HG03457 (cell line): Measurements from ENCODE around the gene VEPH1.

Source experiments
- ATAC-seq: cut with Tn5 transposase; IDR thresholded peaks from one replicate; pipeline ENCODE4 v1.9.1; 2021; ENCODE audit warnings: moderate number of reproducible peaks; ENCODE audit not compliant: unreplicated experiment

The VEPH1 gene

DNA sequence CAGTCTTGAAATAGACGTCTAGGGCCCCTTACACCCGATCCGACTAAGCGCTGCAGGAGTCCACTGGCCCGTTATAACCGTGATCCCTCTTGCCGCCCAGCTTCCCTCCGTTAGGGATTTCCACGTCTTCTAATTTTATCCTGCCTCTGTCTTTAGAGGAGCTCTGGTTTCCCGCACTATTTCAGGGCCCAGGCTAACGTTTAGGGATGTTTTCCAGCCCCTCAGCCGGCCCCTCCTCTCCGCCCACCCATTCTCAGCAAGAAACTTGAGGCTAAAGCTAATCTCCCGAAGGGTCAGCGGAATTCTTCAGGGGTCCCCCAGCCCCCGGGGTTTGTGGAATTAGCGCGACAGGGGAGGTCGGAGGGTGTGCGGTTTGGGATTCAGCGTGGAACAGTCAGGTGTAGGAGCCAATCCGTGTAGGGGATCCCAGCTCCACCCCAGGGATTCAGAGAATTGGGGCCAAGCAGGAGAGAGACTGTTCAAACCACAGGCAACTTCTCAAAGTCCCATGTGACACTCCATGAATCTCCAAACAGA, 65.0 kb downstream of the VEPH1 start:
- no peak for ATAC-seq

DNA sequence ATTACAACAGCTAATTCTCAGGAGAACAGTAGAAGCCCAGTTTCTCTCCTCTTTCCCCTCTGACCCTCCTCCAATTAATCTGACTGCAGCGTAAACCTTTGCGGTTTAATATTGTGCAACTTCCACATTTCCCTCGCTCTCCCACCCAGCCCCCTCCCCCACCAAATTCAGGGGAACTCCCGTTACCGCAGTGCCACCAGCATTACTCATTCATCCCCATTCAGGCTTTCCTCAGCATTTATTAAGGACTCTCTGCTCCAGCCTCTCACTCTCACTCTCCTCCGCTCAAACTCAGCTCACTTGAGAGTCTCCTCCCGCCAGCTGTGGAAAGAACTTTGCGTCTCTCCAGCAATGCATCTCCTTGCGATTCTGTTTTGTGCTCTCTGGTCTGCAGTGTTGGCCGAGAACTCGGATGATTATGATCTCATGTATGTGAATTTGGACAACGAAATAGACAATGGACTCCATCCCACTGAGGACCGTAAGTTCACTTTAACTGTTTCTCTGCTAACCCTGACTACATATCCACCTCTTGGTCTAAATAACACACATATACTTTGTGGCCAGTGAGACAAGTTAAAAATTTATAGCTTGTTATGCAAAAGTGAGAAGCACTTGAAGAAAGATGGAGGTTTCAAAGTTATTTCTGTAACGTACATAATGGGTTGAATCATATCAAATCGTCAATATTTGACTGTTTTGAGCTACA, 66.5 kb downstream of the VEPH1 start, which contains the start of gene PTX3:
Gene PTX3 (plus strand): TSS at position 268 of the 709 bp plus-strand sequence. CDS start 84 bp downstream, at position 352.
- no peak for ATAC-seq

DNA sequence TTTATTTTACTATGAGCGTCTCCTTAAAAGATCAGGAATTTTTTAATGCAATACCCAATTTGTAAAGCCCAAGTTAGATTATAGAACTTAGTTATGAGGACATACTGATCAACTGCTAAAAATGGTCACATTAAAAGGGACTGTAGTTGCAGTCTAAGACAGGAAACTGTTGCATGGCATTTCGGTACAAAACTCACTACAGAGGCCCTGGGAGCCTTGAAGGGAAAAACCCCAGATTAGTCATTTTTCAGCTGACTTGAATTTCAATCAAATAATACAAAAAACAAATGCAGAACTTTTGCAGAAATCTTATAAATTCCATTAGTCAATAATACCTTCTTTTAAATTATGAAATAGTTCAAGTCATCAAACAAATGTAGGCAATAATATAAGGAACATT, 73.5 kb downstream of the VEPH1 start:
- ATAC-seq: no peak

DNA sequence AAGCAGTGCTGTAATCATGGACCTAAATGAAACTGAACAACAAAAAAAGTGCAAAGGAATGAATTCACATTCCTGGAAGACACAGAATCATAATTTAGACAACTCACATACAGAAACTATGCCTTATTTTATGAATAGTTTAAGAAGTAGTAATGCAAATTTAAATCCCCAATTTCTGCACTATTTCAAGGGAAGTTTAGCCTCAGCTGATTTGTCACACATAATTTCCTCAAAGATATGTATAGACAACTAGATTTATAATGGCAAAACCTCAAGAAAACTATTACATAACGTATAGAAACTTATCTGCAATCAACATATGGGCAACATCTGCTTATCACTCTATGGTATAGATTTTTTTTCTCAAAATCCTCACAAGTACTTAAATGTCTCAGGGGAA, 74.4 kb downstream of the VEPH1 start:
- no peak for ATAC-seq

DNA sequence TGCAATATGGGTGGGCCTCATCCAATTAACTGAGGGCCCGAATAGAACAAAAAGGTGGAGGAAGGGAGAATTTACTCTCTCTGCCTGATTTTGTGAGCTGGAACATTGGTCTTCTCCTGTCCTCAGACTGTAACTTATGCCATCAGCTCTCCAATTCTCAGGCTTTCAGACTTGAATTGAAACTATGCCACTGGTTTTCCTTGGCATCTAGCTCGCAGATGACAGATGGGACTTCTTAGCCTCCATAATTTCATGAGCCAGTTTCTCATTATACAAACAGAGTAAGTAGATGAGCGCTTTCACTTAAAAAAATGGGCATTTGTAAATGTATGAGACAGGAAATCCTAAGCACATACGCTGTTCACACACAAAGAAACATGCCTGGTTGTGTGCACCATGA, 75.3 kb downstream of the VEPH1 start:
- ATAC-seq: no peak

DNA sequence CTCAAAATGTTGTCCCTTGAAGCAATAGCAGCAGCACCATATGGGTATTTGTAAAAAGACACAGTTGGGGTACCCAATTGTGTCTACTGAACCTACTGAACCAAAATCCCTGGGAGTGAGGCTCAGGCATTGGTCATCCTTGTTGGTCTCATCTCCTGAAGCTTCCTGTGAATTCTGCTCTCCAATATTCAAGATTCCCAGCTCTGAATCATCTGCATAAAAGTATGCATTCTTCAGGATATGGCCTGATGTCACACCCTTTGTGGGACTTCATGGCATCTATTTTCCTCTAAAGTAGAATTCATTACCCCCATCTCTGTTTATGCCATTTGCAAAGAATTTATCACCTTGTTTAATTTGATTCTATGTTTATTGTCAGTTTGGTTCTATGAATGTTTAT, 79.9 kb downstream of the VEPH1 start:
- no peak for ATAC-seq

DNA sequence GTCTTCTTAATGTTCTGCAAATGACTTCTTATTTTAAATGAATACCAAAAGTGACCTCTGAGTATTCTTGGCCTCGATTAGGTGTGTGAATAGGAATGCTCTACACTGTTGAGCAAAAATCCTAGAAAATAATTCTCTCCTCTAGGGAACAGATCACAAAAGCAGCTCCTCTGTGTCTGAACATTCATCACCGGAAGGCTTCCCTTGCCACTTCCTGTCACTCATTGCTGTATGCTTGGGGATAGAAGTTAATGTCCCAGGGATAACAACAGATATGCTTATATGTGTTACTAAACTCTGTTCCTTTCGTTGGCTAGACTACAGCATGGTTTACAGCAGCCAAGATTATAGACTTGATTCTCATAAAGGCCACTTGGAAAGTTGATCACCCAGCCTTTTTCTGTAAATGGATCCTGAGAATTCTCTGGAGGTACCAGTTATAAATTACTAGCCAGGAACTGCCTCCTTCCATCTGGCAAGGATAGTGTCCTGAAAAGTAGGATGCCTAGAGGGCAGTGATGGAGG, 82.5 kb downstream of the VEPH1 start:
- ATAC-seq: no peak

DNA sequence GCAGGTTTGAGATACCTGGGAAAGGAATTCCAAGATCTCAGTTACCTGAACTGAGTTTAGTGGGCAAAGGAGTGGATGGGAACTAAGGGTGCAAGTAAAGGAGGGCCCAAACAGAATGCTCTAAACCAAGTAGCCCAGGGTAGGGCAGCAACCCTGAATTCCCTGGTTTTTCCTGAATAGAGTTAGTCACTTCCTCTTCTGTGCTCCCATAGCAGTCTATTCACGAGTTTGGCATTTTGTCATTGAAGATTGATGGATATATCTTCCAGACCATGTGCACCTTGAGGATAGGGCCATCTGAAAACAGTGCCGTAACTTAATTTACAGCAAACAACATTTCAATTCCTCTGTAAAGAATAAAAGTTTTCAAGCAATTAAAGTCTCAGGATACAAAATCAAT, 85.1 kb downstream of the VEPH1 start:
- ATAC-seq: no peak

DNA sequence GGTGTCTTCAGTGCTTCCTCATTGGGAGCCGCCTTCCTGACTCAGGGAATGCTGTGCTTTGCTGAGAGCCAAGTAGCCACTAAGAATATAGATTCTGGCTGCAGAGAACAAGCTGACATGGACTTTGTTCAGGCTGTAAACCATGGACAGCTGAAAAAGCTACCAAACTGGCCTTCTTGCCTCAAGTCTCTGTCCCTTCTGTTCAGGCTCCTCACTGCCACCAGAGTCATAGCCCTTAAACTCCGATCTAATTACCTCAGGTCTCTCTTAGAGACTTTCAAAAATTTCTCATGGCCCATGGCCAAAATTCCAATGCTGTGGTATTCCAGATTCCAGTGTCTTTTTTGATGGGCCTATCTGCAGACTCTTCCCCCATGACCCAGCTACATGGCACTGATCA, 86.0 kb downstream of the VEPH1 start:
- no peak for ATAC-seq

DNA sequence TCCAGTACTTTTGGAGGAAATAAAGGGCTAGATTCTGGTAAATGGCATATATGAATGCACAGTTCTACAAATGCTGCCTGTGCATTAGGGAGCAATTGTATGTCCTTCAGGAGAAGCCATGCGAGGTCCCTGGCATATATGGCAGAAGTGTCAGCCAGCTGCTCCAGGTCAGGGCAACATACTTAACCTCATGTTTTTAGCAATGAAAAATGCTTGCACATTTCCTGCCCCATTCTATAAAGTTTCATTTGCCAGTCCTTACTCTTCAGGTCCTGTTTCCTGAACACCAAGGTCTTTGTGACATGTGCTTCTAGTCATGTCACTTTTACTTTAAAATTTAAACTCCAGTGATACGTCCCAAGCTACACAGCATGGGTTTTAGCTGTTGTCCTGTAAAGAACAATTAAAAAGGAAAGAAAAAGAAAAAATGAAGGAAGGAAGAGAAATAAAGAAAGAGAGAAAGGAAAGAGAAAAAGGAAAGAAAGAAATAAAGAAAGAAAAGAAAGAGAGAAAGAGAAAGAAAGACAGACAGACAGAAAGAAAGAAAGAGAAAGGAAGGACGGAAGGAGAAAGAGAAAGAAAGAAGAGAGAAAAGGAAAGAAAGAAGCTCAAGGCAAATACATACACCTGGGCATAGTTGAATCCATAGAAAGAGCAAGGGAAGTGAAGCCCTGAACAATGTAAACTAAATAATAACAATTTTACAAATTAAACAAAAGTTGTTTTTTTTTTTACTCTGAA, 86.7 kb downstream of the VEPH1 start:
- no peak for ATAC-seq

DNA sequence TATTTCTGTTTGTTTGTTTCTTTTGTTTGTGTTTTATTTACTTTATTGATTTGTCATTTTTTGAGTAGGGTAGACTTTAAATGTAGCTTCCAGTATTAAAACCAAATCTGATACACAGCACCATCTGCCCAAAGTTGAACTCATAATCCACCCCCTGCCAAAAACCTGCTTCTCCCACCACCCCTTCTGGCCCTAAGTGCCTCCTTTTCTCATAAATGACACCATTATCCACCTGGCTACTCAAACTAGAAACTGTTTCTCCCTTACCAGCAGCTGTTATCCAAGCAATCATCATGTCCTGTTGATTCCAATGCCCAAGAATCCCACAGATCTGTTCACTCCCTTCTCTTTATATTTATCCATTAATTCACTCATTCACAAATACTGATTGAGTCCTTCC, 88.4 kb downstream of the VEPH1 start:
- ATAC-seq: no peak

DNA sequence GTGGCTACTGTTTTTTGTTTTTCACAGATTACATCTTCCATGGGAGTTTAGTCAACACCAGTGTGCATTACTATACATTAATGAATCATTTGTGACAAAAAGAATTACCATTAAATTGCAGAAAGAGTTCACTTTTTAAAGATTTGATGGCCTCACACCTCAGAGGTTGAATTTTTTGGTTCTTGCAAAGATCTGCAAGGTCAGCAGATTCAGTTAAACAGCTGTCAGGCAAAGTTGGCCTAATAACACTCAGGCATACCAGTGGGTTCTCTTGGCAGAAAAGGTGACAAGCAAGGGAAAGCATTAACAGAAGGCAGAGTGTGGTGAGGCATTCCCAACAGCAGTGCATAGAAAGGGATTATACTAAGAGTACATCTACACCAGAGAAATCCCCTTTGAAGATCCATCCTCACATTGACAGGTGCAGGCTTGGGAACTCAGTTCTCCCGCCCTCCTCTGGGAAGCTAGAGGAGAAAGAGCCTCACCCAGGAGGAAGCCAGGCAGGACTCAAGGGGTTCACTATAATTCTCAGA, 90.8 kb downstream of the VEPH1 start:
- ATAC-seq: no peak

DNA sequence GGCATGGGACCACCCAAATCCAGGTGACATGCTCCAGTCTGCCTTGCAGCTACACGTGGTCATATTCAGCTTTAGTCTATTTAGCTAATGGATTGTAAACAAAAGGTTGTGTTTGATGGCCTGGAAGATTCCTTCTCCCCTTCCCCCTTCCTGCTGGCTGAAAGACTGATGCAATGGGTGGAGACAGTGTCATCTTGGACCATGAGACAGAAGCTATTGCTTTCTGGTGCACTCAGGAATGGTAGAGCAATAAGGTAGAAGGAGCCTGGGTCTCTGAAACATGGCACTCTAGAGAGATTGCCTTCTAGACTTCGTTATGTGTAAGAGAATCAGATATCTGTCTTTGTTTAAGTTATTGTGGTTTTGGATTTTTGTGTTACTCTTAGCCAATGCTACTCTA, 92.3 kb downstream of the VEPH1 start:
- no peak for ATAC-seq

DNA sequence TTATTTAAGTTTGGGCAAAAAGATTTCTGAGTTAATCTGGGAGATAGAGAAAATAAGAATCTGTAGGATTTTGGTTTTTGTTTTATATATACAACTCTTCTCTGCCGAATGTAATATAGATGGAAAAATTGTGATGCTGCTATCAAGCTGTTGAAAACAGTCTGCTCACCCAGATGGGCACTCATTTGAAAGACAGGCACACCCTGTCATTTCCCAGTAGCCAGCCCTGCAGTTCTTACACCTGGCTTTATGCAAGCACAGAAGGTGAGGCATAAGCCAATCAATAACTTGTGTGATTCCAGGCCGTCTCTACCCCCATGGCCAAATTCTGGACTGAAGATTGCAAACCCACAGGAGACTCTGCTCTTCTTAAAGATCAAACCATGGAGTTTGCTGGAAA, 93.7 kb downstream of the VEPH1 start:
- no peak for ATAC-seq

DNA sequence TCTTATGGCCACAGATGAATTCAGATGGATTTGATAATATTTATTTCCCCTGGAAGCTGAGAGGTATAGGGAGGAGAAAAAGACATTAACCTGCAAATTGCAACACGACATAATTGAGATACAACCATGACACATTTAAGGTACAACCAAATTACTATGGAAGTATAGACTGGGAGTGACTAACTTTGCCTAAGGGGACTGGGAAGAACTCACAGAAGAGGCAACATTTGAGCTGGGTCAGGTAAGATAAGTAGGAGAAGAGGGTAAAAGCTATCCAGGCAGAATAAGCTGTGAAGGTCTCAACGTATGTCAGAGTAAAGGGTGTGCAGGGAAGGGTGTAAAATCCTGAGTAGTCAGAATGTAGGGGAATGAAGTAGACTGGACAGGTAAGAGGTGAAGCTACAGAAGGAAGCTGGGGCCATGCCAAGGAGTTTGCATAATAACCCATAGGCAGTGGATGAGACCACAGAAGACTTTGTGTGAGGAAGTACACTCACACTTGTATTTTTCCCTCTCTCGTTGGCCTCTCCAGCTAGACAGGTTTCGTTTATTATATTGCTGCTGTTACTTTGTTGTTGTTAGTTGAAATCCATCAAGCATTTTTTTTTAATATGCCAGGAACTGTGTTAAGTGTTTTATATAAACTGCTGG, 94.6 kb downstream of the VEPH1 start:
- no peak for ATAC-seq

DNA sequence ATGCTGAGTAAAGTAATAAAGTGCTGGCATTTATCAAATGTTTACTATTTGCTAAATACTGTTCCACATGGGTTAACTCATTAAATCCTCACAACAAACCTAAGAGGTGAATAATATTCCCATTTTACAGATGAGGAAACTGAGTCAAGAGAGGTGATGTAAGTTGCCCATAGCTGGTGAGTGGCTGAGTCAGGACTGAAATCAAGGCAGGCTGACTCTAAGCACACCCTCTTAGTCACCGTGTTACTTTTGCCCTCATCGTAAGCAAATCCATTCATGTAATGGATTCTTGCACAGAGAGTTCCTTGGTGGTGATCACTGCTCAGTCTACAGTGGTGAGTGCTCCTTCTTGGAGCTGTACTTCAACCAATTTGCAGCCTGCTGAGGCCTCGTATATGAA, 95.4 kb downstream of the VEPH1 start:
- ATAC-seq: no peak

DNA sequence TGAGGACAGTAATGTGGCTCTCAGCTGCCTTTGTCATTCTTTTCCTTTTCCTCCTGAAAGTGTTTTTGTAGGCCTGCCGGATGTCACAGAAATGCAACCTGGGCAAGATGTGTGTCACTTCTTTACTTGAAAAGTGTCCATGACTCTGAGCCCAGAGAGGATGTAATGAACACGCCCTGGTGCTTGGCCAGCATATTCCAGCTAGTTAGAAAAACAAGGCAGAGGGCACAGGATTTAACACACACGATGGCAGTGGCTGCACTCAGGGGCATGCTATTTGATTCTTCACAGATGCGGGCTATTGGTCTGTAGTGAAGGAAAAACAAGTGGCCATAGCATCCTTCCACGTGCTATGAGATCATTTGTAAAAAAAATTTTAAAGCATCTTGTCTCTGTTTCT, 96.8 kb downstream of the VEPH1 start:
- ATAC-seq: no peak

DNA sequence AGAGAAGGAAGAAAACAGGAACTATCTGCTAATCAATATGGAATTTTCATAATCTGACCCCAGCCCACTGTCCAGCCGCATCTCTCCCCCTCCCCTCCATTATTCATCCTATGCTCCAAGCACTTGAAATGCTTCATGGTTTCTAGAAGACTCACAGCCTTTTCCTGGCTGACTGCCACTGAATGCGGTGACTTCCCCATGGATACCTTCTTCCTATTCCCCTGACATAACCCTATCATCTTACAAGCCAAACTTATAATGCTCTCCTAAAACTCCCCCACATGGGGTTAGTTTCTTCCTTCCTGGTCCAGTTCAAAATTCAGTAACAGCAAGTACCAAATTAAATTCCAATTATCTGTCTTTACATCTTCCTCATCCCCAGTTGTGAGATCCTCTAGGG, 97.8 kb downstream of the VEPH1 start:
- ATAC-seq: no peak

DNA sequence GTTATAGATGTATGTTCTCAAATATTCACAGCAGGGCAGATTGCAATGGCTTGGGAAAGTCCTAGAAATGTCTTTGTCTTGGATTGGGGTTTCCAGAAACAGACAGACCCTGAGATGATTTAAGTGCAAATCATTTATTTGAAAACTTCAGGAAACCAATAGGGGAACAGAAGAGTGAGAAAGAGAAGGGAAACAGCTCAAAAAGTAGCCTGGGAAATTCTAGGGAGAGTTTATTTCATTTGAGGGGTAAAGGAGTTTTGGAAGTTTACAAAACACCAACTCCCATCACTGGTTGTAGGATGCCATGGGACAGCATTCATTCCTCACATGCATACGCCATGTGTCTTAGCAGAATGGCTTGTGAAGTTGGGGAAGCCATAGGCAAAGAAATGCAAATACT, 98.8 kb downstream of the VEPH1 start:
- no peak for ATAC-seq

DNA sequence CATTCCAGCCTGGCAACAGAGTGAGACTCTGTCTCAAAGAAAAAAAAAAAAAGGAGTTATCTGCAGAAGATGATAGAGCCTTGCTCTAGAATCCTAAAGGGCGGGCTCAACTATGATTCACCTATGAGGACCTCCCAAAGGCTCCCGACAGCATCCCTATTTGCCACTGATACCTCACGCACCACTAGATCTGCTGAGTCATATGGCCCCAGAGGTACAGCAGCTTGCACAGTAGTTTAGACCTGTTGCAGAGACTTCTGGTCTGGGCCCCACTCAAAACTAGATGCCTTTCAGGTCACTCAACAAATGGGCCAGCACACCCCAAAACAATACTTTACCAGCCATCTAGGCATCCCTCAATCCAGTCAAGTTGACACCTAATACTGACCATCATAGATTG, 104.6 kb downstream of the VEPH1 start:
- no peak for ATAC-seq

DNA sequence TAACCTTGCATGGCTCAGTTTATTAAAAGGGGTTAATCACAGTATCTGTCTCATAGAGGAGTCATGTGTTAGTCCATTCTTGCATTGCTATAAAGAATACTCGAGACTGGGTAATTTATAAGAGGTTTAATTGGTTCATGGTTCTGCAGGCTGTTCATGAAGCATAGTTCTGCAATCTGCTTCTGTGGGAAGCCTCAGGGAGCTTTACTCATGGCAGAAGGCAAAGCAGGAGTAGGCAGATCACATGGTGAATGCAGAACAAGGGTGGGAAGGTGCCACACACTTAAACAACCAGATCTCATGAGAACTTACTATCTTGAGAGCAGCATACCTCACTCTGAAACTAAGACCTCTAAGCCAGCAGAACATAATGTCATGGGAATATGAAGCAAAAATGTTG, 108.8 kb downstream of the VEPH1 start:
- no peak for ATAC-seq
